HG02623 (cell line): ENCODE measurements around the gene NLRC5.
"Not testable (repeated sequence)": the region's sequence is repeated elsewhere in the genome, so short reads cannot be mapped to it uniquely, and the experiment has no call there.

Source experiments
- ATAC-seq: cut with Tn5 transposase; IDR thresholded peaks from one replicate; pipeline ENCODE4 v1.9.1; 2021; ENCODE audit warnings: moderate library complexity; ENCODE audit not compliant: unreplicated experiment

NLRC5 gene

GRCh38 chr16:57000271-57001025, 11.1 kb downstream of the NLRC5 start:
- ATAC-seq, result no peak

GRCh38 chr16:57001026-57001679, 11.8 kb downstream of the NLRC5 start:
- ATAC-seq, result no peak

- no peak for ATAC-seq
Observed at GRCh38 chr16:57003439-57004386, 14.4 kb downstream of the NLRC5 start.

- ATAC-seq, result no peak
Observed at GRCh38 chr16:57004387-57005250, 15.3 kb downstream of the NLRC5 start.

GRCh38 chr16:57005597-57005996, 16.2 kb downstream of the NLRC5 start:
- ATAC-seq, result not testable (repeated sequence)

- no peak for ATAC-seq
Observed at GRCh38 chr16:57007050-57007449, 17.7 kb downstream of the NLRC5 start.

- ATAC-seq, result no peak
Observed at GRCh38 chr16:57007530-57007929, 18.2 kb downstream of the NLRC5 start.

- no peak for ATAC-seq
Observed at GRCh38 chr16:57008440-57008839, 19.1 kb downstream of the NLRC5 start.

- ATAC-seq, result no peak
Observed at GRCh38 chr16:57009643-57010170, 20.4 kb downstream of the NLRC5 start.

GRCh38 chr16:57012353-57012752, 23.0 kb downstream of the NLRC5 start:
- ATAC-seq, result no peak

- ATAC-seq, result no peak
Observed at GRCh38 chr16:57013229-57013628, 23.9 kb downstream of the NLRC5 start.

GRCh38 chr16:57013902-57014301, 24.5 kb downstream of the NLRC5 start:
- ATAC-seq, result no peak

GRCh38 chr16:57016301-57016700, 26.9 kb downstream of the NLRC5 start:
- ATAC-seq, result no peak

- ATAC-seq, result no peak
Observed at GRCh38 chr16:57016831-57017230, 27.5 kb downstream of the NLRC5 start.

GRCh38 chr16:57017251-57017650, 27.9 kb downstream of the NLRC5 start:
- ATAC-seq, result no peak

GRCh38 chr16:57019746-57020145, 30.4 kb downstream of the NLRC5 start:
- ATAC-seq, result no peak

- no peak for ATAC-seq
Observed at GRCh38 chr16:57020651-57021050, 31.3 kb downstream of the NLRC5 start.

- no peak for ATAC-seq
Observed at GRCh38 chr16:57021757-57022156, 32.4 kb downstream of the NLRC5 start.

GRCh38 chr16:57022445-57022844, 33.1 kb downstream of the NLRC5 start:
- ATAC-seq, result no peak

GRCh38 chr16:57023541-57024249, 34.3 kb downstream of the NLRC5 start:
- no peak for ATAC-seq
